Mesothelial cell of epicardium (in vitro differentiated cells): ENCODE results near the gene COL4A2. TPM values are rescaled to one million over a fixed set of nuclear protein-coding genes. Genes with fewer than 3 reads are reported as not detected.

Experiments used
- DNase-seq, 2 experiments: peaks; one replicate each; pipeline ENCODE4 v3.0.0; 2021; ENCODE audit warnings: low spot score in 2 of 2; ENCODE audit not compliant: unreplicated experiment in 2 of 2
- H3K27ac Mint-ChIP-seq: 2 replicates; pipeline ENCODE4 v1.8.0; 2021; ENCODE audit warnings: mixed read lengths
- H3K27me3 Mint-ChIP-seq: 2 replicates; pipeline ENCODE4 v1.8.0; 2021; ENCODE audit warnings: low read depth, mixed read lengths
- H3K36me3 Mint-ChIP-seq: 2 replicates; pipeline ENCODE4 v1.8.0; 2021; ENCODE audit warnings: mixed read lengths
- H3K4me1 Mint-ChIP-seq: 2 replicates; pipeline ENCODE4 v1.8.0; 2021; ENCODE audit warnings: mixed read lengths
- H3K4me3 Mint-ChIP-seq: 2 replicates; pipeline ENCODE4 v1.8.0; 2021; ENCODE audit warnings: mild to moderate bottlenecking, moderate library complexity, mixed read lengths
- H3K9me3 Mint-ChIP-seq: 2 replicates; pipeline ENCODE4 v1.8.0; 2021; ENCODE audit warnings: mixed read lengths
- CTCF ChIP-seq: fragments of 200-600 bp; sonication (generic); IDR thresholded peaks from one replicate; pipeline ENCODE4 v1.5.0; 2021; ENCODE audit warnings: antibody characterized with exemption; ENCODE audit not compliant: unreplicated experiment
- total RNA-seq: library from RNA; stranded (reverse); gene quantifications from 3 replicates; pipeline ENCODE4 v1.2.1, GENCODE V29; 2021

COL4A2 gene
- total RNA-seq, 1 donor from 2014 or later: 469 TPM

- H3K4me3 Mint-ChIP-seq: no peak overlapping the region
- H3K4me1 Mint-ChIP-seq: peaks cover 24% of the 10 kb centered on the region
- peak overlapping the region; percentile 72 for H3K27ac Mint-ChIP-seq
- no peak for TF ChIP-seq CTCF
- no peaks in the 10 kb centered on the region for H3K27me3 Mint-ChIP-seq
- no peaks in the 10 kb centered on the region for H3K9me3 Mint-ChIP-seq
- peaks cover 22% of the 10 kb centered on the region for H3K36me3 Mint-ChIP-seq
- no peak for DNase-seq
These were observed 139.4 kb downstream of the COL4A2 start for GRCh38 chr13:110446575-110446890.

GRCh38 chr13:110447058-110447511, 140.0 kb downstream of the COL4A2 start:
- TF ChIP-seq CTCF: no peak
- peaks cover 24% of the 10 kb centered on the region for H3K4me1 Mint-ChIP-seq
- no peaks in the 10 kb centered on the region for H3K9me3 Mint-ChIP-seq
- DNase-seq: no peak
- H3K4me3 Mint-ChIP-seq: no peak overlapping the region
- peak overlapping the region; percentile 64 for H3K27ac Mint-ChIP-seq
- peaks cover 23% of the 10 kb centered on the region for H3K36me3 Mint-ChIP-seq
- H3K27me3 Mint-ChIP-seq: no peaks in the 10 kb centered on the region

GRCh38 chr13:110447801-110448200, 140.7 kb downstream of the COL4A2 start:
- no peak overlapping the region for H3K4me3 Mint-ChIP-seq
- peak overlapping the region; percentile 84 for H3K27ac Mint-ChIP-seq
- no peaks in the 10 kb centered on the region for H3K27me3 Mint-ChIP-seq
- peaks cover 23% of the 10 kb centered on the region for H3K36me3 Mint-ChIP-seq
- no peaks in the 10 kb centered on the region for H3K9me3 Mint-ChIP-seq
- DNase-seq: no peak
- peaks cover 24% of the 10 kb centered on the region for H3K4me1 Mint-ChIP-seq
- no peak for TF ChIP-seq CTCF

- no peaks in the 10 kb centered on the region for H3K9me3 Mint-ChIP-seq
- H3K36me3 Mint-ChIP-seq: peaks cover 23% of the 10 kb centered on the region
- no peaks in the 10 kb centered on the region for H3K27me3 Mint-ChIP-seq
- no peak for DNase-seq
- no peak for TF ChIP-seq CTCF
- H3K27ac Mint-ChIP-seq: peak overlapping the region; percentile 84
- no peak overlapping the region for H3K4me3 Mint-ChIP-seq
- H3K4me1 Mint-ChIP-seq: peaks cover 24% of the 10 kb centered on the region
These were observed 141.1 kb downstream of the COL4A2 start for GRCh38 chr13:110448230-110448629.

- Mint-ChIP-seq H3K4me1 (peaks cover 27% of the 10 kb centered on the region), H3K27ac (peak overlapping the region; percentile 84)
These were observed 141.6 kb downstream of the COL4A2 start for GRCh38 chr13:110448677-110449076.

More at GRCh38 chr13:110448677-110449076, 141.6 kb downstream of the COL4A2 start:
- TF ChIP-seq CTCF: no peak
- Mint-ChIP-seq H3K27me3 (no peaks in the 10 kb centered on the region), H3K4me3 (no peak overlapping the region), H3K36me3 (peaks cover 23% of the 10 kb centered on the region), H3K9me3 (no peaks in the 10 kb centered on the region)
- no peak for DNase-seq
